ENCODE results near the gene ADSS2. TPM values are rescaled to one million over a fixed set of nuclear protein-coding genes. Genes with fewer than 3 reads are reported as not detected.

ADSS2 gene
- total RNA-seq, 1 experiment from 2014 or later, result 73.9 TPM

GRCh38 chr1:244447024-244447423, 4.7 kb downstream of the ADSS2 start:
- peaks cover 38% of the 10 kb centered on the region for H3K4me1 ChIP-seq
- intact Hi-C loops (cut with micrococcal nuclease; ENCODE audit: unreplicated experiment), result no loop called here
- TF ChIP-seq CTCF (IDR thresholded peaks at IDR 0.05; ENCODE audit: insufficient read depth in 1 of 2, low read depth in 1 of 2, low read length in 1 of 2, severe bottlenecking in 1 of 2, unreplicated experiment in 1 of 2), result no peak
- no peak overlapping the region for H3K4me3 ChIP-seq (ENCODE audit: low read depth, low read length)
- no peaks in the 10 kb centered on the region for H3K9me3 ChIP-seq
- Mint-ChIP-seq H3K27ac (ENCODE audit: unreplicated experiment) (peak overlapping the region; percentile 35), H3K36me3 (ENCODE audit: insufficient read depth, unreplicated experiment) (peaks cover 37% of the 10 kb centered on the region), H3K4me1 (ENCODE audit: low read depth, unreplicated experiment) (peaks cover 43% of the 10 kb centered on the region), H3K27me3 (ENCODE audit: insufficient read depth, unreplicated experiment) (no peaks in the 10 kb centered on the region), H3K9me3 (ENCODE audit: unreplicated experiment) (no peaks in the 10 kb centered on the region), H3K4me3 (ENCODE audit: unreplicated experiment) (no peak overlapping the region)
- DNase-seq, result no peak
- ChIA-PET CTCF (no interaction called here), POLR2A (no interaction called here)
- no peaks in the 10 kb centered on the region for H3K36me3 ChIP-seq (ENCODE audit: control insufficient read depth, insufficient read depth, low read length)
- H3K27me3 ChIP-seq (replicated peaks; ENCODE audit: control insufficient read depth, insufficient read depth, low read length), result no peaks in the 10 kb centered on the region
- no TSS peak for BruUV-seq (replicated peaks)

- Histone ChIP-seq H3K27me3 (replicated peaks; ENCODE audit: control insufficient read depth, insufficient read depth, low read length) (no peaks in the 10 kb centered on the region), H3K4me3 (ENCODE audit: low read depth, low read length) (no peak overlapping the region), H3K9me3 (no peaks in the 10 kb centered on the region), H3K4me1 (peaks cover 40% of the 10 kb centered on the region), H3K36me3 (ENCODE audit: control insufficient read depth, insufficient read depth, low read length) (no peaks in the 10 kb centered on the region)
- H3K27me3 Mint-ChIP-seq (ENCODE audit: insufficient read depth, unreplicated experiment), result no peaks in the 10 kb centered on the region
- ChIA-PET POLR2A (interaction anchor here (1.0 kb wide), 1 partner anchor 16 kb away, joined by 3 read pairs; no protein-coding TSS in a partner anchor), CTCF (no interaction called here)
- peak overlapping the region; percentile 59 for H3K27ac Mint-ChIP-seq (ENCODE audit: unreplicated experiment)
- intact Hi-C loops (cut with micrococcal nuclease; ENCODE audit: unreplicated experiment), result no loop called here
- peaks cover 30% of the 10 kb centered on the region for H3K36me3 Mint-ChIP-seq (ENCODE audit: insufficient read depth, unreplicated experiment)
- peaks cover 41% of the 10 kb centered on the region for H3K4me1 Mint-ChIP-seq (ENCODE audit: low read depth, unreplicated experiment)
- H3K4me3 Mint-ChIP-seq (ENCODE audit: unreplicated experiment), result no peak overlapping the region
- no peak for DNase-seq
- no TSS peak for BruUV-seq (replicated peaks)
- TF ChIP-seq CTCF (IDR thresholded peaks at IDR 0.05; ENCODE audit: insufficient read depth in 1 of 2, low read depth in 1 of 2, low read length in 1 of 2, severe bottlenecking in 1 of 2, unreplicated experiment in 1 of 2), result no peak
- no peaks in the 10 kb centered on the region for H3K9me3 Mint-ChIP-seq (ENCODE audit: unreplicated experiment)
Measured at GRCh38 chr1:244445320-244446181, 6.2 kb downstream of the ADSS2 start.

- no peaks in the 10 kb centered on the region for H3K27me3 Mint-ChIP-seq (ENCODE audit: insufficient read depth, unreplicated experiment)
- BruUV-seq (replicated peaks), result no TSS peak
- POLR2A ChIA-PET, result no interaction called here
- H3K27me3 ChIP-seq (replicated peaks; ENCODE audit: control insufficient read depth, insufficient read depth, low read length), result no peaks in the 10 kb centered on the region
- no peak overlapping the region for H3K4me3 Mint-ChIP-seq (ENCODE audit: unreplicated experiment)
- intact Hi-C loops (cut with micrococcal nuclease; ENCODE audit: unreplicated experiment), result no loop called here
- H3K27ac Mint-ChIP-seq (ENCODE audit: unreplicated experiment), result peak overlapping the region; percentile 59
- no peaks in the 10 kb centered on the region for H3K9me3 ChIP-seq
- H3K9me3 Mint-ChIP-seq (ENCODE audit: unreplicated experiment), result no peaks in the 10 kb centered on the region
- CTCF ChIA-PET, result no interaction called here
- H3K36me3 ChIP-seq (ENCODE audit: control insufficient read depth, insufficient read depth, low read length), result no peaks in the 10 kb centered on the region
- peaks cover 23% of the 10 kb centered on the region for H3K36me3 Mint-ChIP-seq (ENCODE audit: insufficient read depth, unreplicated experiment)
- peaks cover 36% of the 10 kb centered on the region for H3K4me1 Mint-ChIP-seq (ENCODE audit: low read depth, unreplicated experiment)
- no peak for TF ChIP-seq CTCF (IDR thresholded peaks at IDR 0.05; ENCODE audit: insufficient read depth in 1 of 2, low read depth in 1 of 2, low read length in 1 of 2, severe bottlenecking in 1 of 2, unreplicated experiment in 1 of 2)
- H3K4me1 ChIP-seq, result peaks cover 34% of the 10 kb centered on the region
- no peak for DNase-seq
- no peak overlapping the region for H3K4me3 ChIP-seq (ENCODE audit: low read depth, low read length)
Measured at GRCh38 chr1:244444854-244445253, 6.9 kb downstream of the ADSS2 start.
